ENCODE measurements around the gene CDHR2. TPM values are rescaled to one million over a fixed set of nuclear protein-coding genes. Genes with fewer than 3 reads are reported as not detected.

The CDHR2 gene
- total RNA-seq, 1 donor from 2014 or later, result 1.6 TPM

DNA sequence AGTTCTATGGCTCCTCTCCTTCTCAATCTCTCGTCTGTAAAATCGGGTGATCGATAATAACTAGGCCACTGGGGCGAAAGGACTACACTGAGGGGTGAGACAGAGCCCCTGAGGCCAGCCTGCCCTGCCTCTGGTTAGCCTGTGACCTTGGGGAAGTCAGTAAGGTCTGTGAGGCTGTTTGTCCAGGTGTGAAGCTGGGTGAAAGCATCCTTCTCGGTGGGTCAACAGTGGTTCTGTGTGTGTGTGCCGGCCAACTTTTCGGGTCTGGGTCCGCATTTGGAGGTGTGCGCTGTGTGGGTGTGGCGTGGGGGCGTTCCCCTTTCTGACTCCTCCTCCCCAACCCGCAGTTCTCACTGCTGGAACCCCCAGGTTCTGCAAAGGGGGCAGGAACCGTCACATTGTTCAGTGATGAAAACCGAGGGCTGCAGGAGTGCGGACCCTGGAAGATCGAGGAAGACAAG, 7.0 kb upstream of the CDHR2 start:
- peak overlapping the region; percentile 73 for H3K4me3 Mint-ChIP-seq (ENCODE audit: low read depth)
- no peak for TF ChIP-seq CTCF (IDR thresholded peaks at IDR 0.05; ENCODE audit: unreplicated experiment)
- peaks cover 17% of the 10 kb centered on the region for H3K4me1 Mint-ChIP-seq (ENCODE audit: low read depth)
- H3K9me3 Mint-ChIP-seq (ENCODE audit: low read depth), result no peaks in the 10 kb centered on the region
- peaks cover 5% of the 10 kb centered on the region for H3K27me3 Mint-ChIP-seq
- peak overlapping the region; percentile 85 for H3K27ac Mint-ChIP-seq
- no peak for DNase-seq (ENCODE audit: low spot score, unreplicated experiment)
- H3K36me3 Mint-ChIP-seq (ENCODE audit: insufficient read depth), result no peaks in the 10 kb centered on the region

- Mint-ChIP-seq H3K4me3 (ENCODE audit: low read depth) (peak overlapping the region; percentile 73), H3K4me1 (ENCODE audit: low read depth) (peaks cover 17% of the 10 kb centered on the region), H3K27ac (peak overlapping the region; percentile 89), H3K27me3 (peaks cover 10% of the 10 kb centered on the region), H3K9me3 (ENCODE audit: low read depth) (no peaks in the 10 kb centered on the region), H3K36me3 (ENCODE audit: insufficient read depth) (no peaks in the 10 kb centered on the region)
- no peak for DNase-seq (ENCODE audit: low spot score, unreplicated experiment)
- peak; percentile 29 for TF ChIP-seq CTCF (IDR thresholded peaks at IDR 0.05; ENCODE audit: unreplicated experiment)
These were observed 6.3 kb upstream of the CDHR2 start for GRCh38 chr5:176542596-176543427.

DNA sequence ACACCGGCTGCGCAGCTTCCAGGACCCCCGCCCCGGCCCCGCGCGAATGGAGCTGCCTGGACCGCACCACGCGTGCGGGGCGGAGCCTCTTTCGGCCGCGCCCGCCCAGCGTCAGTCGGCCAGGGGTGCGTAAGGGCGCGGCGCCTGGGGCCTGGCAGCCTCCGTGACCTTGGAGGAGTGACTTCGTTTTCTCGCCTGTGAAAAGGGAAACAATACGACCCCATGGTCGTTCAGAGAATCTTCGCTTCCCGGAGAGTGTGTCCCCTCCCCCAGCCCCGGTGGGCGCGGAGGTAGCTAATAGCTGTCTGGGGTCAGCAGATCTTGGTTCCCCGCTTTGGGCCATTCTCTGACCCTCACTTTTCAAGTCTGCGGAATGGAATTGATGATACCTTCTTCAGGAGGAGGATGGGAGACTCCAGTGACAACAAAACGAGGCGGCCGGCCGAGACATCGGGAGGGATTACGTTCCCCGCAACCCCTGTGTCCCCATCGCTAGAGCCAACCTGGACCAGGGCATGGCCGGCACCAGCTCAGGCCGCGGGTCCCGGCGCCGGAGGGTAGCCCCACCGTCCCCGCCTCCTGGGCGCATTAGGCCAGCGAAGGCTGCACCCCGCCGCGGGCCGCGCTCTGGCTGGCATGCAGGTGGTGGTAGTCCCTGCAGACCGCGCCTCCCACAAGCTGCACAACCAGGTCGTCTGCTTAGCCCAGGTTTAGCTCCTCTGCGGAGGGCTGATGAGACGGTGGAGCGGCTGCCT, 5.5 kb upstream of the CDHR2 start:
- peak overlapping the region; percentile 95 for H3K27ac Mint-ChIP-seq
- peak overlapping the region; percentile 86 for H3K4me3 Mint-ChIP-seq (ENCODE audit: low read depth)
- no peaks in the 10 kb centered on the region for H3K36me3 Mint-ChIP-seq (ENCODE audit: insufficient read depth)
- H3K9me3 Mint-ChIP-seq (ENCODE audit: low read depth), result no peaks in the 10 kb centered on the region
- TF ChIP-seq CTCF (IDR thresholded peaks at IDR 0.05; ENCODE audit: unreplicated experiment), result no peak
- DNase-seq (ENCODE audit: low spot score, unreplicated experiment), result peak; percentile 48
- H3K27me3 Mint-ChIP-seq, result peaks cover 10% of the 10 kb centered on the region
- peaks cover 15% of the 10 kb centered on the region for H3K4me1 Mint-ChIP-seq (ENCODE audit: low read depth)

DNA sequence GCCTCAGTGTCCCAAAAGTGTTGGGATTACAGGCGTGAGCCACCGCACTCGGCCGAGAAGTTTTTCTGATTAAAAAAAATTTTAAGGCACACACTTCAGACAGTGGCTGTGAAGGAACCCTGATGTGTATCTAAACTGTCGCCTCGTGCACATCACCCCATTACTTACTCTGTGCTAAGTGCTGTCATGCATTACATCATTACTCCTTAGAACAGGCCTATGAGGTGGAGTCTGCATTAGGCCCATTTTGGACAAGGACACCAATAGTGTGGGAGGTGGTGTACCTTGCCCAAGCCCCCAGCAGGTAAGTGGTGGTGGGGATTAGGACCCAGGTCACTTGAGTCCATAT, 3.8 kb upstream of the CDHR2 start:
- DNase-seq (ENCODE audit: low spot score, unreplicated experiment), result no peak
- Mint-ChIP-seq H3K27me3 (peaks cover 10% of the 10 kb centered on the region), H3K27ac (no peak overlapping the region), H3K4me1 (ENCODE audit: low read depth) (peaks cover 19% of the 10 kb centered on the region), H3K4me3 (ENCODE audit: low read depth) (no peak overlapping the region), H3K9me3 (ENCODE audit: low read depth) (no peaks in the 10 kb centered on the region), H3K36me3 (ENCODE audit: insufficient read depth) (no peaks in the 10 kb centered on the region)
- no peak for TF ChIP-seq CTCF (IDR thresholded peaks at IDR 0.05; ENCODE audit: unreplicated experiment)

DNA sequence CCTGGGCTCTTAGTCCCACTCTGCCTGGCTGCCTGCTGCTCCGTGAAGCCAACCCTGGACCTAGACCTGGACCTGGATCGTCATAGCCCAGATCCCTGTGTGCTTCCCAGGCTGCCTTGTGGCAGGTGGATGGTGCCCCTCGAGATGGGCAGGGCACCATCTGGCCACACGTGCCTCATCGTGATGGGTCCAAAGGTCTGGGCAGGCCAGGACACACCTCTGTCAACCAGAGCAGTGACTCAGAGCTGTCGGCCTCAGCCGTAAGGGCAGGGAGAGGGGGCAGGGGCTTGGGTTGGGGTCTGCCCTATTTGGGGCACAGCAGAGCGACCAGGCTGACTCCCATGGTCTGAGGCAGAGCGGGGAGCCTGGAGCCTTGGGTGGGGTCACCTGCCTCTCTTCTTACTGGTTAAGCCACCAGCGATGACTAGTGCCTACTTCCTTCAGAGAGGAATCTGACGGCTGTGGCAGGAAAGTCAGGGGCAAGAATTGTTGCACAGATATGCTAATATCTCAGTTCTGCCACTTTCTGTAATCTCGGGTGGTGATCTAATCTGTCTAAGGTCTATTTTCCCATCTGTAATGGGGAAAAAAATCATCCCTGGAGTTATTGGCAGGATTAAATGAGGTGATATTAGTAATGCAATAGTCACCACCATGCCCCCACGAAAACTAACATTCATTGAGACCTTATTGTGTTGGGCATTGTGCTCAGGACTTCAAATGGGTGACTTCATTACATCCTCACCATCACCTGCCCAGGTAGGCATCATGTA, 3.2 kb upstream of the CDHR2 start:
- Mint-ChIP-seq H3K36me3 (ENCODE audit: insufficient read depth) (no peaks in the 10 kb centered on the region), H3K4me3 (ENCODE audit: low read depth) (no peak overlapping the region), H3K27ac (no peak overlapping the region), H3K4me1 (ENCODE audit: low read depth) (peaks cover 19% of the 10 kb centered on the region), H3K27me3 (peaks cover 10% of the 10 kb centered on the region), H3K9me3 (ENCODE audit: low read depth) (no peaks in the 10 kb centered on the region)
- TF ChIP-seq CTCF (IDR thresholded peaks at IDR 0.05; ENCODE audit: unreplicated experiment), result no peak
- DNase-seq (ENCODE audit: low spot score, unreplicated experiment), result no peak
